ENCODE results near the gene TMCO6. TPM values are rescaled to one million over a fixed set of nuclear protein-coding genes. Genes with fewer than 3 reads are reported as not detected.

The TMCO6 gene
- total RNA-seq, 1 experiment from 2014 or later: 10.0 TPM

Other genes with a start within 250 kb of the TMCO6 start
- 57.7 and 59.4 TPM in 2 replicates for gene ANKHD1, start 237.6 kb upstream of the TMCO6 start, total RNA-seq (2014; rRNA removed; shearing (Covaris generic))
- gene EIF4EBP3, start 91.8 kb upstream of the TMCO6 start, total RNA-seq (2014; rRNA removed; shearing (Covaris generic)): 3.6 and 5.7 TPM in 2 replicates
- gene SRA1, start 82.0 kb upstream of the TMCO6 start, total RNA-seq (2014; rRNA removed; shearing (Covaris generic)): 32.2 and 40.9 TPM in 2 replicates
- 9.2 and 12.0 TPM in 2 replicates for gene APBB3, start 74.9 kb upstream of the TMCO6 start, total RNA-seq (2014; rRNA removed; shearing (Covaris generic))
- gene SLC35A4, start 74.6 kb upstream of the TMCO6 start, total RNA-seq (2014; rRNA removed; shearing (Covaris generic)): 14.2 and 16.7 TPM in 2 replicates
- gene CD14, start 6.3 kb upstream of the TMCO6 start, total RNA-seq (2014; rRNA removed; shearing (Covaris generic)): not detected in 2 replicates
- 78.7 and 94.2 TPM in 2 replicates for gene NDUFA2, start 8.2 kb downstream of the TMCO6 start, total RNA-seq (2014; rRNA removed; shearing (Covaris generic))
- 83.7 and 87.8 TPM in 2 replicates for gene IK, start 8.4 kb downstream of the TMCO6 start, total RNA-seq (2014; rRNA removed; shearing (Covaris generic))
- gene WDR55, start 25.5 kb downstream of the TMCO6 start, total RNA-seq (2014; rRNA removed; shearing (Covaris generic)): 27.6 and 29.2 TPM in 2 replicates
- gene DND1, start 34.1 kb downstream of the TMCO6 start, total RNA-seq (2014; rRNA removed; shearing (Covaris generic)): 0.26 and 0.75 TPM in 2 replicates
- gene HARS1, start 51.9 kb downstream of the TMCO6 start, total RNA-seq (2014; rRNA removed; shearing (Covaris generic)): 58.6 and 67.8 TPM in 2 replicates
- 38.9 and 39.8 TPM in 2 replicates for gene HARS2, start 52.0 kb downstream of the TMCO6 start, total RNA-seq (2014; rRNA removed; shearing (Covaris generic))
- 53.4 and 58.9 TPM in 2 replicates for gene ZMAT2, start 61.0 kb downstream of the TMCO6 start, total RNA-seq (2014; rRNA removed; shearing (Covaris generic))
- gene PCDHA1, start 146.7 kb downstream of the TMCO6 start, total RNA-seq (2014; rRNA removed; shearing (Covaris generic)): 0.48 and 0.55 TPM in 2 replicates
- 0.08 and 0.13 TPM in 2 replicates for gene PCDHA2, start 155.4 kb downstream of the TMCO6 start, total RNA-seq (2014; rRNA removed; shearing (Covaris generic))
- gene PCDHA3, start 161.6 kb downstream of the TMCO6 start, total RNA-seq (2014; rRNA removed; shearing (Covaris generic)): 0.27 and 0.48 TPM in 2 replicates
- 0.48 and 0.67 TPM in 2 replicates for gene PCDHA4, start 167.6 kb downstream of the TMCO6 start, total RNA-seq (2014; rRNA removed; shearing (Covaris generic))
- 0.40 and 0.77 TPM in 2 replicates for gene PCDHA5, start 182.2 kb downstream of the TMCO6 start, total RNA-seq (2014; rRNA removed; shearing (Covaris generic))
- gene PCDHA6, start 188.5 kb downstream of the TMCO6 start, total RNA-seq (2014; rRNA removed; shearing (Covaris generic)): not detected in 2 replicates
- gene PCDHA7, start 194.8 kb downstream of the TMCO6 start, total RNA-seq (2014; rRNA removed; shearing (Covaris generic)): 1.3 and 1.4 TPM in 2 replicates
- 0.03 TPM in 1 of 2 replicates, not detected in the other for gene PCDHA8, start 201.7 kb downstream of the TMCO6 start, total RNA-seq (2014; rRNA removed; shearing (Covaris generic))
- gene PCDHA9, start 208.9 kb downstream of the TMCO6 start, total RNA-seq (2014; rRNA removed; shearing (Covaris generic)): 0.05 TPM in 1 of 2 replicates, not detected in the other
- gene PCDHA10, start 216.4 kb downstream of the TMCO6 start, total RNA-seq (2014; rRNA removed; shearing (Covaris generic)): 0.16 TPM in 1 of 2 replicates, not detected in the other
- gene PCDHA11, start 229.5 kb downstream of the TMCO6 start, total RNA-seq (2014; rRNA removed; shearing (Covaris generic)): 1.0 and 1.9 TPM in 2 replicates
- 0.08 and 0.19 TPM in 2 replicates for gene PCDHA12, start 235.9 kb downstream of the TMCO6 start, total RNA-seq (2014; rRNA removed; shearing (Covaris generic))
- gene PCDHA13, start 242.7 kb downstream of the TMCO6 start, total RNA-seq (2014; rRNA removed; shearing (Covaris generic)): 0.29 and 0.53 TPM in 2 replicates